Liver (tissue), 3 donors: ENCODE data around the gene CAVIN1.

Experiments used
- EGR1 ChIP-seq, 2 donors: IDR thresholded peaks; 2 replicates each; pipeline ENCODE4 v1.6.1; 2016 to 2018; ENCODE audit warnings: antibody characterized with exemption in 2 of 2, low read depth in 2 of 2
- FOXA1 ChIP-seq: IDR thresholded peaks from 2 replicates; pipeline ENCODE4 v1.6.1; 2016; ENCODE audit warnings: antibody characterized with exemption
- GABPA ChIP-seq, 2 donors: IDR thresholded peaks in 1 of 2; conservative IDR thresholded peaks in 1 of 2; 2 replicates each; pipeline ENCODE4 v1.6.1; 2016; ENCODE audit warnings: antibody characterized with exemption in 2 of 2, mild to moderate bottlenecking in 1 of 2, moderate library complexity in 1 of 2
- JUND ChIP-seq, 2 donors: IDR thresholded peaks; 2 replicates each; pipeline ENCODE4 v1.6.1; 2016; ENCODE audit warnings: antibody characterized with exemption in 2 of 2
- NR2F2 ChIP-seq: IDR thresholded peaks from 2 replicates; pipeline ENCODE4 v1.6.1; 2016; ENCODE audit warnings: antibody characterized with exemption
- RAD21 ChIP-seq, 2 donors: IDR thresholded peaks; 2 replicates each; pipeline ENCODE4 v1.6.1; 2016; ENCODE audit warnings: antibody characterized with exemption in 2 of 2, mild to moderate bottlenecking in 2 of 2
- SP1 ChIP-seq: IDR thresholded peaks from 2 replicates; pipeline ENCODE4 v1.6.1; 2018; ENCODE audit warnings: antibody characterized with exemption, mild to moderate bottlenecking
- TAF1 ChIP-seq: conservative IDR thresholded peaks from 2 replicates; pipeline ENCODE4 v1.6.1; 2016; ENCODE audit warnings: antibody characterized with exemption, mild to moderate bottlenecking
- YY1 ChIP-seq: IDR thresholded peaks from 2 replicates; pipeline ENCODE4 v1.6.1; 2016; ENCODE audit warnings: antibody characterized with exemption, mild to moderate bottlenecking
- TF ChIP-seq, protein P1 (sequence below): fragments of 150-350 bp; IDR thresholded peaks from 2 replicates; pipeline ENCODE4 v1.5.1; 2017; ENCODE audit warnings: improper control_type of control experiment, low read depth, low read length; ENCODE audit not compliant: missing input control
- TF ChIP-seq, protein P2 (sequence below): IDR thresholded peaks from 2 replicates; pipeline ENCODE4 v1.6.1; 2016; ENCODE audit warnings: antibody characterized with exemption, mild to moderate bottlenecking
- TF ChIP-seq, protein P3 (sequence below): IDR thresholded peaks from 2 replicates; pipeline ENCODE4 v1.6.1; 2016; ENCODE audit warnings: antibody characterized with exemption
- TF ChIP-seq, protein P4 (sequence below): IDR thresholded peaks from 2 replicates; pipeline ENCODE4 v1.6.1; 2016; ENCODE audit warnings: antibody characterized with exemption
- TF ChIP-seq, protein P5 (sequence below): IDR thresholded peaks from 2 replicates; pipeline ENCODE4 v1.6.1; 2016; ENCODE audit warnings: antibody characterized with exemption
- donor health status: healthy.
- donor health status: healthy.

DNA sequence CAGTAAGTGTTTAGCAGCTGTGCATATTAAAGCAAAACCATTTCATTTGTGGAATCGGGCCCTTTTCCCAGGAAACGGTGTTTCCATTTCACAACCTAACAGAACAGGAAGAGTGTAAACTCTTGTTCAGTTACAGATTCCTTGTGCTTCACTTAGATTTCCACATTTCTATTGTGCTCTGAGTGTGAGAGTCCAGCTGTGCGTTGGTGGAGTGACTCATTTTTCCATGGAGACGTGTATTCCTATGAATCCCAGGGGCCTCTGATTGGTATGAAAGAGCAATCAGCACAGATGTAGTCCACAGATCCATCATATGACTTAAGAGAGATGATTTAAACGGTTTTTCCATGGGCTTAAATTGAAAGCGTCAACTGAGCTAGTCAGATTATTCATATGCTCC, 13.3 kb upstream of the CAVIN1 start:
- TF ChIP-seq, protein P1, sequence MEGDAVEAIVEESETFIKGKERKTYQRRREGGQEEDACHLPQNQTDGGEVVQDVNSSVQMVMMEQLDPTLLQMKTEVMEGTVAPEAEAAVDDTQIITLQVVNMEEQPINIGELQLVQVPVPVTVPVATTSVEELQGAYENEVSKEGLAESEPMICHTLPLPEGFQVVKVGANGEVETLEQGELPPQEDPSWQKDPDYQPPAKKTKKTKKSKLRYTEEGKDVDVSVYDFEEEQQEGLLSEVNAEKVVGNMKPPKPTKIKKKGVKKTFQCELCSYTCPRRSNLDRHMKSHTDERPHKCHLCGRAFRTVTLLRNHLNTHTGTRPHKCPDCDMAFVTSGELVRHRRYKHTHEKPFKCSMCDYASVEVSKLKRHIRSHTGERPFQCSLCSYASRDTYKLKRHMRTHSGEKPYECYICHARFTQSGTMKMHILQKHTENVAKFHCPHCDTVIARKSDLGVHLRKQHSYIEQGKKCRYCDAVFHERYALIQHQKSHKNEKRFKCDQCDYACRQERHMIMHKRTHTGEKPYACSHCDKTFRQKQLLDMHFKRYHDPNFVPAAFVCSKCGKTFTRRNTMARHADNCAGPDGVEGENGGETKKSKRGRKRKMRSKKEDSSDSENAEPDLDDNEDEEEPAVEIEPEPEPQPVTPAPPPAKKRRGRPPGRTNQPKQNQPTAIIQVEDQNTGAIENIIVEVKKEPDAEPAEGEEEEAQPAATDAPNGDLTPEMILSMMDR, result no peak
- TF ChIP-seq JUND (IDR thresholded peaks at IDR 0.05) (no peak), FOXA1 (no peak), RAD21 (IDR thresholded peaks at IDR 0.05) (no peak), EGR1 (IDR thresholded peaks at IDR 0.05; ENCODE audit: low read depth in 2 of 2) (no peak), TAF1 (no peak), YY1 (no peak), SP1 (no peak), NR2F2 (no peak), GABPA (IDR thresholded peaks at IDR 0.05 in 1 of 2, conservative IDR thresholded peaks at IDR 0.05 in 1 of 2) (no peak)
- TF ChIP-seq, protein P2, sequence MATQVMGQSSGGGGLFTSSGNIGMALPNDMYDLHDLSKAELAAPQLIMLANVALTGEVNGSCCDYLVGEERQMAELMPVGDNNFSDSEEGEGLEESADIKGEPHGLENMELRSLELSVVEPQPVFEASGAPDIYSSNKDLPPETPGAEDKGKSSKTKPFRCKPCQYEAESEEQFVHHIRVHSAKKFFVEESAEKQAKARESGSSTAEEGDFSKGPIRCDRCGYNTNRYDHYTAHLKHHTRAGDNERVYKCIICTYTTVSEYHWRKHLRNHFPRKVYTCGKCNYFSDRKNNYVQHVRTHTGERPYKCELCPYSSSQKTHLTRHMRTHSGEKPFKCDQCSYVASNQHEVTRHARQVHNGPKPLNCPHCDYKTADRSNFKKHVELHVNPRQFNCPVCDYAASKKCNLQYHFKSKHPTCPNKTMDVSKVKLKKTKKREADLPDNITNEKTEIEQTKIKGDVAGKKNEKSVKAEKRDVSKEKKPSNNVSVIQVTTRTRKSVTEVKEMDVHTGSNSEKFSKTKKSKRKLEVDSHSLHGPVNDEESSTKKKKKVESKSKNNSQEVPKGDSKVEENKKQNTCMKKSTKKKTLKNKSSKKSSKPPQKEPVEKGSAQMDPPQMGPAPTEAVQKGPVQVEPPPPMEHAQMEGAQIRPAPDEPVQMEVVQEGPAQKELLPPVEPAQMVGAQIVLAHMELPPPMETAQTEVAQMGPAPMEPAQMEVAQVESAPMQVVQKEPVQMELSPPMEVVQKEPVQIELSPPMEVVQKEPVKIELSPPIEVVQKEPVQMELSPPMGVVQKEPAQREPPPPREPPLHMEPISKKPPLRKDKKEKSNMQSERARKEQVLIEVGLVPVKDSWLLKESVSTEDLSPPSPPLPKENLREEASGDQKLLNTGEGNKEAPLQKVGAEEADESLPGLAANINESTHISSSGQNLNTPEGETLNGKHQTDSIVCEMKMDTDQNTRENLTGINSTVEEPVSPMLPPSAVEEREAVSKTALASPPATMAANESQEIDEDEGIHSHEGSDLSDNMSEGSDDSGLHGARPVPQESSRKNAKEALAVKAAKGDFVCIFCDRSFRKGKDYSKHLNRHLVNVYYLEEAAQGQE, result no peak
- TF ChIP-seq, protein P3, sequence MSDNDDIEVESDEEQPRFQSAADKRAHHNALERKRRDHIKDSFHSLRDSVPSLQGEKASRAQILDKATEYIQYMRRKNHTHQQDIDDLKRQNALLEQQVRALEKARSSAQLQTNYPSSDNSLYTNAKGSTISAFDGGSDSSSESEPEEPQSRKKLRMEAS, result no peak
- TF ChIP-seq, protein P4, sequence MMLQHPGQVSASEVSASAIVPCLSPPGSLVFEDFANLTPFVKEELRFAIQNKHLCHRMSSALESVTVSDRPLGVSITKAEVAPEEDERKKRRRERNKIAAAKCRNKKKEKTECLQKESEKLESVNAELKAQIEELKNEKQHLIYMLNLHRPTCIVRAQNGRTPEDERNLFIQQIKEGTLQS, result no peak
- TF ChIP-seq, protein P5, sequence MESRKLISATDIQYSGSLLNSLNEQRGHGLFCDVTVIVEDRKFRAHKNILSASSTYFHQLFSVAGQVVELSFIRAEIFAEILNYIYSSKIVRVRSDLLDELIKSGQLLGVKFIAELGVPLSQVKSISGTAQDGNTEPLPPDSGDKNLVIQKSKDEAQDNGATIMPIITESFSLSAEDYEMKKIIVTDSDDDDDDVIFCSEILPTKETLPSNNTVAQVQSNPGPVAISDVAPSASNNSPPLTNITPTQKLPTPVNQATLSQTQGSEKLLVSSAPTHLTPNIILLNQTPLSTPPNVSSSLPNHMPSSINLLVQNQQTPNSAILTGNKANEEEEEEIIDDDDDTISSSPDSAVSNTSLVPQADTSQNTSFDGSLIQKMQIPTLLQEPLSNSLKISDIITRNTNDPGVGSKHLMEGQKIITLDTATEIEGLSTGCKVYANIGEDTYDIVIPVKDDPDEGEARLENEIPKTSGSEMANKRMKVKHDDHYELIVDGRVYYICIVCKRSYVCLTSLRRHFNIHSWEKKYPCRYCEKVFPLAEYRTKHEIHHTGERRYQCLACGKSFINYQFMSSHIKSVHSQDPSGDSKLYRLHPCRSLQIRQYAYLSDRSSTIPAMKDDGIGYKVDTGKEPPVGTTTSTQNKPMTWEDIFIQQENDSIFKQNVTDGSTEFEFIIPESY, result no peak
